Activated B cell treated with CpG ODN at 0.5 μM for 24 hours (primary cell): Measurements from ENCODE around the gene HMX3. TPM values are rescaled to one million over a fixed set of nuclear protein-coding genes. Genes with fewer than 3 reads are reported as not detected.

Experiments used
- ATAC-seq: fragments of 200-7000 bp; cut with Tn5 transposase; one replicate; pipeline ENCODE4 v1.10.0; 2021; ENCODE audit warnings: low read depth, mild to moderate bottlenecking, moderate library complexity
- CTCF ChIA-PET: fragments of 350-600 bp; sonication (Branson Sonifier 250); formaldehyde crosslinking; loops from one replicate; lab custom pipeline; 2021; ENCODE audit warnings: antibody characterized with exemption; lab: Charles Lee
- POLR2A ChIA-PET: fragments of 350-600 bp; sonication (Branson Sonifier 250); formaldehyde crosslinking; loops from one replicate; lab custom pipeline; 2021; ENCODE audit warnings: antibody characterized with exemption; lab: Charles Lee
- DNase-seq: peaks from one replicate; pipeline ENCODE4 v3.0.0; 2022
- H3K27ac Mint-ChIP-seq: one replicate; pipeline ENCODE4 v1.8.0; 2020; ENCODE audit warnings: mixed read lengths
- H3K27me3 Mint-ChIP-seq: one replicate; pipeline ENCODE4 v1.8.0; 2021; ENCODE audit warnings: mixed read lengths
- H3K36me3 Mint-ChIP-seq: one replicate; pipeline ENCODE4 v1.8.0; 2021; ENCODE audit warnings: low read depth, mixed read lengths
- H3K4me1 Mint-ChIP-seq: one replicate; pipeline ENCODE4 v1.8.0; 2021; ENCODE audit warnings: mixed read lengths
- H3K4me3 Mint-ChIP-seq: one replicate; pipeline ENCODE4 v1.8.0; 2020; ENCODE audit warnings: mild to moderate bottlenecking, mixed read lengths
- H3K9me3 Mint-ChIP-seq: one replicate; pipeline ENCODE4 v1.8.0; 2020; ENCODE audit warnings: mixed read lengths
- CTCF ChIP-seq: fragments of 200-600 bp; IDR thresholded peaks from one replicate; pipeline ENCODE4 v1.8.0; 2022; ENCODE audit warnings: antibody characterized with exemption, mild to moderate bottlenecking
- intact Hi-C: fragments of 100-400 bp; cut with micrococcal nuclease; formaldehyde crosslinking; loops from one replicate; pipeline ENCODE4 v1.15.1; 2024
- total RNA-seq: library from RNA; stranded (reverse); gene quantifications from 2 replicates; pipeline ENCODE4 v1.2.3, GENCODE V29; 2022

Gene HMX3
- total RNA-seq, 1 donor from 2014 or later, result not detected

- Mint-ChIP-seq H3K9me3 (no peaks in the 10 kb centered on the region), H3K36me3 (no peaks in the 10 kb centered on the region), H3K27me3 (peaks cover 66% of the 10 kb centered on the region), H3K27ac (no peak overlapping the region), H3K4me1 (peaks cover 21% of the 10 kb centered on the region), H3K4me3 (no peak overlapping the region)
- no peak for TF ChIP-seq CTCF
- POLR2A ChIA-PET, result interaction anchor here (1.6 kb wide), 1 partner anchor 15 kb away, joined by 8 read pairs; the partner anchor contains the start of gene BUB3
- CTCF ChIA-PET, result interaction anchor here (0.6 to 1.4 kb wide), 2 partner anchors 12 to 828 kb away, joined by 3 read pairs; no protein-coding TSS in a partner anchor
- no peak for DNase-seq
- intact Hi-C loops, result no loop called here
- ATAC-seq, result no peak
Measured at GRCh38 chr10:123139165-123139520, 3.4 kb downstream of the HMX3 start.

GRCh38 chr10:123139521-123140163 is 3.9 kb downstream of the HMX3 start:
- Mint-ChIP-seq H3K4me3 (no peak overlapping the region), H3K27ac (peak overlapping the region; percentile 18), H3K9me3 (no peaks in the 10 kb centered on the region), H3K27me3 (peaks cover 67% of the 10 kb centered on the region), H3K4me1 (peaks cover 18% of the 10 kb centered on the region), H3K36me3 (no peaks in the 10 kb centered on the region)
- POLR2A ChIA-PET, result interaction anchor here (1.4 to 1.6 kb wide), 2 partner anchors 14 to 15 kb away, joined by 3 to 8 read pairs; partner anchors contain the start of gene BUB3
- DNase-seq (no peak), ATAC-seq (no peak)
- CTCF ChIA-PET, result interaction anchor here (0.6 to 1.4 kb wide), 2 partner anchors 11 to 828 kb away, joined by 3 read pairs; no protein-coding TSS in a partner anchor
- TF ChIP-seq CTCF, result no peak
- intact Hi-C loops, result loop anchor here (10.0 kb wide), 1 partner anchor 1305 kb away; no protein-coding TSS in a partner anchor

- CTCF ChIA-PET, result no interaction called here
- Mint-ChIP-seq H3K27ac (peak overlapping the region; percentile 18), H3K9me3 (no peaks in the 10 kb centered on the region), H3K4me3 (no peak overlapping the region), H3K4me1 (peaks cover 23% of the 10 kb centered on the region), H3K36me3 (no peaks in the 10 kb centered on the region), H3K27me3 (peaks cover 74% of the 10 kb centered on the region)
- DNase-seq (no peak), ATAC-seq (no peak)
- POLR2A ChIA-PET, result interaction anchor here (0.7 to 1.4 kb wide), 3 partner anchors 9 to 15 kb away, joined by 3 read pairs; partner anchors contain the start of gene BUB3
- intact Hi-C loops, result loop anchor here (10.0 kb wide), 1 partner anchor 1304 kb away; no protein-coding TSS in a partner anchor
- TF ChIP-seq CTCF, result no peak
Measured at GRCh38 chr10:123140164-123140982, 4.6 kb downstream of the HMX3 start.

- CTCF ChIA-PET, result no interaction called here
- peaks cover 79% of the 10 kb centered on the region for H3K27me3 Mint-ChIP-seq
- POLR2A ChIA-PET, result interaction anchor here (0.6 to 1.4 kb wide), 4 partner anchors 9 to 14 kb away, joined by 3 read pairs; partner anchors contain the start of gene BUB3
- intact Hi-C loops, result loop anchor here (10.0 kb wide), 1 partner anchor 1304 kb away; no protein-coding TSS in a partner anchor
- TF ChIP-seq CTCF, result no peak
- no peak overlapping the region for H3K27ac Mint-ChIP-seq
- no peaks in the 10 kb centered on the region for H3K9me3 Mint-ChIP-seq
- no peak overlapping the region for H3K4me3 Mint-ChIP-seq
- ATAC-seq (no peak), DNase-seq (no peak)
- peaks cover 28% of the 10 kb centered on the region for H3K4me1 Mint-ChIP-seq
- H3K36me3 Mint-ChIP-seq, result no peaks in the 10 kb centered on the region
Measured at GRCh38 chr10:123140983-123141390, 5.2 kb downstream of the HMX3 start.
